Bronchial epithelial cell (primary cell): ENCODE measurements around the gene ZNF326. TPM values are rescaled to one million over a fixed set of nuclear protein-coding genes. Genes with fewer than 3 reads are reported as not detected.

Source experiments
- DNase-seq: peaks from one replicate; pipeline ENCODE4 v3.0.0-alpha.2; 2010; ENCODE audit warnings: low read depth
- FAIRE-seq: peaks from 2 replicates; lab custom pipeline; 2011; peaks lifted over from hg19 to GRCh38; lab: Jason Lieb, UNC
- H3K27me3 ChIP-seq: 2 replicates; pipeline ENCODE4 v1.5.1; 2011; ENCODE audit warnings: low read length; ENCODE audit not compliant: control insufficient read depth, insufficient read depth
- H3K36me3 ChIP-seq: 2 replicates; pipeline ENCODE4 v1.5.1; 2011; ENCODE audit warnings: low read length; ENCODE audit not compliant: control insufficient read depth, insufficient read depth
- H3K4me3 ChIP-seq: 2 replicates; pipeline ENCODE4 v1.5.1; 2011; ENCODE audit warnings: mild to moderate bottlenecking, low read depth, low read length, control low read depth
- total RNA-seq: library from RNA; depleted of rRNA; stranded (reverse); fragments of >200 nt; gene quantifications from 2 replicates; pipeline ENCODE4 v1.2.1, GENCODE V29; 2014
- TF ChIP-seq, protein P1 (sequence below): IDR thresholded peaks from 2 replicates; pipeline ENCODE4 v1.5.1; 2011; ENCODE audit warnings: mild to moderate bottlenecking, moderate library complexity, low read length, control low read depth, inconsistent platforms; ENCODE audit not compliant: insufficient read depth, severe bottlenecking

The ZNF326 gene
- total RNA-seq, 1 donor from 2014 or later = 5.5 TPM

DNA sequence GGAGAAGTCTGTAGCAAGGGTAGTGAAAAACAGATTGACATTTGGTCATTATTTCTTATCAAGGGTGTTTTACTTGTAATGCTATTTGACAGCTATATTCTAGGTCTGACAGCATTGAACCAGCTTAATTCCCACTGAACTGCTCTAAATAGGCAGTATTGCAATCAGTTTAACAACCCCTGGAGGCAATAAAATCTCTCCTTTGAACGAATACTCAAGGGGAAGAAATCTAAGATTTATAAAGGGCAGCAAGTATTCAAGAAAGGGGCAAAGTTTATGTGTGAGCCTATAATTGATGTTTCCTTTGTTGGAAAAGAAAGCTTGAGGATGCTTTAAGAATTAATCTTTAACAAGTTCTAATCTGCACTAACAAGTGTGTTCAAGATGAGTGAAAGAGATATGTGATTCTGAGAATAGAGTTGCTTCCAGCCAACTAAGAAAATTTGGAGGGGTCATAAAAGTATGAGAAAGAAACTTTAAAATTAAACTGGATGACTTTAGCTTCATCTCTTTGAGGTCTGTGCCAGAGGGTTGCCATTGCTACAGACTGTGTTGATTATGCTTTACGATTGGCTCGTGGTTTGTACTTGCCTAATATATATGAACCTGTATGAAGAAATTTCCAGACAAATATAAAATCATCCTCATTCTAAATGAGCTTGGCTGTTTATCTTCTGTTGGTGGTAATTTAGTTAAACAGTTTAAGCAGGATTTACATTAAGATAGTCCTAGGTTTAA lies 72.5 kb downstream of the ZNF326 start:
- no peak for DNase-seq
- TF ChIP-seq, protein P1, sequence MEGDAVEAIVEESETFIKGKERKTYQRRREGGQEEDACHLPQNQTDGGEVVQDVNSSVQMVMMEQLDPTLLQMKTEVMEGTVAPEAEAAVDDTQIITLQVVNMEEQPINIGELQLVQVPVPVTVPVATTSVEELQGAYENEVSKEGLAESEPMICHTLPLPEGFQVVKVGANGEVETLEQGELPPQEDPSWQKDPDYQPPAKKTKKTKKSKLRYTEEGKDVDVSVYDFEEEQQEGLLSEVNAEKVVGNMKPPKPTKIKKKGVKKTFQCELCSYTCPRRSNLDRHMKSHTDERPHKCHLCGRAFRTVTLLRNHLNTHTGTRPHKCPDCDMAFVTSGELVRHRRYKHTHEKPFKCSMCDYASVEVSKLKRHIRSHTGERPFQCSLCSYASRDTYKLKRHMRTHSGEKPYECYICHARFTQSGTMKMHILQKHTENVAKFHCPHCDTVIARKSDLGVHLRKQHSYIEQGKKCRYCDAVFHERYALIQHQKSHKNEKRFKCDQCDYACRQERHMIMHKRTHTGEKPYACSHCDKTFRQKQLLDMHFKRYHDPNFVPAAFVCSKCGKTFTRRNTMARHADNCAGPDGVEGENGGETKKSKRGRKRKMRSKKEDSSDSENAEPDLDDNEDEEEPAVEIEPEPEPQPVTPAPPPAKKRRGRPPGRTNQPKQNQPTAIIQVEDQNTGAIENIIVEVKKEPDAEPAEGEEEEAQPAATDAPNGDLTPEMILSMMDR = no peak
- FAIRE-seq = no peak
- Histone ChIP-seq H3K27me3 (no peaks in the 10 kb centered on the region), H3K4me3 (no peak overlapping the region), H3K36me3 (no peaks in the 10 kb centered on the region)

DNA sequence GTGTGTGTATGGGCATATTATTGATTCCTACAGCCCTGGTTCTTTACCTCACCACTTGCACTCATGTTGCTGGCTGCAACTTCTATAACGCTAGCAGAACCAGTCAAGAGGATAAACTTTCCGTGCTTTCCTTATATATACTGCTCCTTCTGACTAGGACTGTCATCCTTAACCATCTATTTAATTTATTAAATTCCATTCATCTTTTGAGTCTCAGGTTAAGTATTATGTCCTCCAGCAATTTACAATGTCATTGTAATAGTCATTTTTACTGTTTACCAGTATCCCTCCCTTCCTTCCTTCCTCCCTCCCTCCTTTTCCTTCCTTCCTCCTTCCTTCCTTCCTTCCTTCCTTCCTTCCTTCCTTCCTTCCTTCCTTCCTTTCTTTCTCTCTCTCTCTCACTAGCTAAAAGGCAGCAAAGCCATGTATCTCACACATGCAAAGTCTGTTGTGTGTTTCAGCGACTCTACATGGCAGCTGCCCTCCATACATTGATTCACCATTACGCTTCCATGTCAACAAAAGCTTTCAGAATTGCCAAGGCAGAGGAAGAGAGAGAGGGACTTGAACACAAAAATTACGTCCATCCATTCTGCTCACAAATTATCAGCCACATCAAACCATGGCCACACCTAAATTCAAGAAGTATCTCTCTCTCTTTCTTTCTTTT lies 73.8 kb downstream of the ZNF326 start:
- Histone ChIP-seq H3K4me3 (no peak overlapping the region), H3K36me3 (no peaks in the 10 kb centered on the region), H3K27me3 (no peaks in the 10 kb centered on the region)
- FAIRE-seq = no peak
- TF ChIP-seq, protein P1 = no peak
- no peak for DNase-seq

DNA sequence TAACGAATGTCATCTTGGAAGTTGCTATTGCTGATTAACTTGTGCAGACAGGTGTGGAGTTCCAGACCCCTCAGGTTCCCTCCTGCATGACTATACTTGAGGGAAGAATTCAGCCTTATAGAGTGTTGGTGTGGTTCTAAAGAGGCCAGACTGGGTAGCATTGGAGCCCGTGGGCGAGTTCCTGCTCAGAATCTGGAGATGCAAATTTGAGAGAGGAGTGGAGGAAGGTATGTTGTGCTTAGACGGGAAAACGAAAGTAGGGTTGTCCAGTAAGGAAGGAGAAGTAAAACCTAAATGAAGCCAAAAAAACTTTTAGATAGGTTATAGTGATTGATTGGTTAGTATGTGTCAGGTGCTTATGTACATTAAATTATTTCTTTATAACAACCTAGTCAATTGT lies 79.2 kb downstream of the ZNF326 start:
- Histone ChIP-seq H3K4me3 (no peak overlapping the region), H3K27me3 (no peaks in the 10 kb centered on the region), H3K36me3 (no peaks in the 10 kb centered on the region)
- DNase-seq (no peak), FAIRE-seq (no peak)
- TF ChIP-seq, protein P1 = no peak

DNA sequence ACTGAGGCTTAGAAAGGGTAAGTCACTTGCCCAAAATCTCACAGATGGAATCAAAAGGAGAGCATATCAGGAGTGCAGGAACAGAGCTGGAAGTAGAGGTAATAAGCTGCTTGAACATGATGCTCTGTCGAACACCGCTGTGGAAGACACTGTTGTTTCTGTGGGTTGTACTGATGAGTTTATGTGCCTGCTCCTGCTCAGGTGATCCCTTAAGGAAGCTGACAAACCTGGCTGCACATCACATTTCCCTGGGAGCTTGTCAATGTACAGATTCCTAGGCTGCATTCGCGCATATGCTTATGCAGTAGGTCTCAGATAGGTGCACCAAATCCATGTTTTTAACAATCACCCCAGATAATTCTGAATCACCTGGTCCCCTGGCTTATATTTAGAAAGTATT lies 79.7 kb downstream of the ZNF326 start:
- H3K4me3 ChIP-seq = no peak overlapping the region
- DNase-seq = no peak
- H3K36me3 ChIP-seq = no peaks in the 10 kb centered on the region
- FAIRE-seq = no peak
- no peaks in the 10 kb centered on the region for H3K27me3 ChIP-seq
- TF ChIP-seq, protein P1 = no peak

DNA sequence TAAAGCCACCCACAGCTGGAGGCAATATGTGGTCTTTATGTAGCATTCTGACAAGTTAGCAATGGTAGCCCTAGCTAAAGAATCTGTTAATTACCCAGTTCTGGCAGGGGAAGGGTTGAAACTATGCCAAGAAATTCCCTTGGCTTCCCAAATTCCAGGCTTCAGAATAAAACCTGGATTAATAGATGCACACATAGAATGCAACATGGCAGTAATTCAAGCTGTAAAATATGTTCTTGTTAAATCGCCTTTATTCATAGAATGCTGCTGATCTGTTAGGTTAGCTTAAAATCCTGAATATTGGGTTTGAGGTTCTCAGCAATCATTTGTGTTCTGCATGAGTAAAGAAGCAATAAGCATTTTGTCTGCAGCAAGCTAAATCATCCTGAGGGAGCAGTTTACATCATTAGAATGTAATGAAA lies 80.1 kb downstream of the ZNF326 start:
- TF ChIP-seq, protein P1 = no peak
- Histone ChIP-seq H3K36me3 (no peaks in the 10 kb centered on the region), H3K27me3 (no peaks in the 10 kb centered on the region), H3K4me3 (no peak overlapping the region)
- DNase-seq (no peak), FAIRE-seq (no peak)
